Measurements from ENCODE around the gene ZNF771. TPM values are rescaled to one million over a fixed set of nuclear protein-coding genes. Genes with fewer than 3 reads are reported as not detected.

The ZNF771 gene
- total RNA-seq, 1 experiment from 2014 or later: 7.2 TPM

- DNase-seq (ENCODE audit: low read depth, low spot score): no peak
- in situ Hi-C loops (cut with HindIII; ENCODE audit: low pct_unique_long_range_greater_than_20kb, low sequenced_read_pairs): no loop called here
These were observed 35.2 kb upstream of the ZNF771 start for GRCh38 chr16:30372038-30372712.

GRCh38 chr16:30372725-30373124 is 34.7 kb upstream of the ZNF771 start:
- DNase-seq (ENCODE audit: low read depth, low spot score): no peak
- in situ Hi-C loops (cut with HindIII; ENCODE audit: low pct_unique_long_range_greater_than_20kb, low sequenced_read_pairs): no loop called here

- no peak for DNase-seq (ENCODE audit: low read depth, low spot score)
- in situ Hi-C loops (cut with HindIII; ENCODE audit: low pct_unique_long_range_greater_than_20kb, low sequenced_read_pairs): no loop called here
These were observed 32.9 kb upstream of the ZNF771 start, which contains the start of gene MYL11 for GRCh38 chr16:30374538-30374937. Gene MYL11 (plus strand): TSS chr16:30374802. CDS start chr16:30374858, 56 bp downstream.

- in situ Hi-C loops (cut with HindIII; ENCODE audit: low pct_unique_long_range_greater_than_20kb, low sequenced_read_pairs): no loop called here
- DNase-seq (ENCODE audit: low read depth, low spot score): no peak
These were observed 31.5 kb upstream of the ZNF771 start for GRCh38 chr16:30375864-30376263.

- in situ Hi-C loops (cut with HindIII; ENCODE audit: low pct_unique_long_range_greater_than_20kb, low sequenced_read_pairs): no loop called here
- DNase-seq (ENCODE audit: low read depth, low spot score): no peak
These were observed 30.9 kb upstream of the ZNF771 start for GRCh38 chr16:30376461-30376902.

GRCh38 chr16:30377050-30377811 is 30.2 kb upstream of the ZNF771 start:
- in situ Hi-C loops (cut with HindIII; ENCODE audit: low pct_unique_long_range_greater_than_20kb, low sequenced_read_pairs): no loop called here

GRCh38 chr16:30377812-30378235 is 29.6 kb upstream of the ZNF771 start:
- peak; percentile 80 for DNase-seq (ENCODE audit: low read depth, low spot score)
- in situ Hi-C loops (cut with HindIII; ENCODE audit: low pct_unique_long_range_greater_than_20kb, low sequenced_read_pairs): no loop called here

More at GRCh38 chr16:30377050-30377811, 30.2 kb upstream of the ZNF771 start:
- no peak for DNase-seq (ENCODE audit: low read depth, low spot score)

GRCh38 chr16:30378236-30379157 is 28.9 kb upstream of the ZNF771 start:
- peak; percentile 95 for DNase-seq (ENCODE audit: low read depth, low spot score)

GRCh38 chr16:30379158-30379783 is 28.1 kb upstream of the ZNF771 start:
- in situ Hi-C loops (cut with HindIII; ENCODE audit: low pct_unique_long_range_greater_than_20kb, low sequenced_read_pairs): no loop called here
- DNase-seq (ENCODE audit: low read depth, low spot score): no peak

More at GRCh38 chr16:30378236-30379157, 28.9 kb upstream of the ZNF771 start:
- in situ Hi-C loops (cut with HindIII; ENCODE audit: low pct_unique_long_range_greater_than_20kb, low sequenced_read_pairs): no loop called here

GRCh38 chr16:30380072-30380802 is 27.2 kb upstream of the ZNF771 start:
- in situ Hi-C loops (cut with HindIII; ENCODE audit: low pct_unique_long_range_greater_than_20kb, low sequenced_read_pairs): no loop called here
- DNase-seq (ENCODE audit: low read depth, low spot score): no peak

- no peak for DNase-seq (ENCODE audit: low read depth, low spot score)
- in situ Hi-C loops (cut with HindIII; ENCODE audit: low pct_unique_long_range_greater_than_20kb, low sequenced_read_pairs): no loop called here
These were observed 26.6 kb upstream of the ZNF771 start for GRCh38 chr16:30380803-30381208.

- in situ Hi-C loops (cut with HindIII; ENCODE audit: low pct_unique_long_range_greater_than_20kb, low sequenced_read_pairs): no loop called here
These were observed 25.9 kb upstream of the ZNF771 start for GRCh38 chr16:30381291-30382041.

GRCh38 chr16:30382111-30382881 is 25.1 kb upstream of the ZNF771 start, which contains the start of gene SEPTIN1:
Gene SEPTIN1 (minus strand): TSS chr16:30382561. CDS start chr16:30382542, 19 bp downstream.
- in situ Hi-C loops (cut with HindIII; ENCODE audit: low pct_unique_long_range_greater_than_20kb, low sequenced_read_pairs): no loop called here
- DNase-seq (ENCODE audit: low read depth, low spot score): no peak

More at GRCh38 chr16:30381291-30382041, 25.9 kb upstream of the ZNF771 start:
- DNase-seq (ENCODE audit: low read depth, low spot score): no peak

- DNase-seq (ENCODE audit: low read depth, low spot score): no peak
- in situ Hi-C loops (cut with HindIII; ENCODE audit: low pct_unique_long_range_greater_than_20kb, low sequenced_read_pairs): no loop called here
These were observed 23.9 kb upstream of the ZNF771 start for GRCh38 chr16:30383521-30383920.

- in situ Hi-C loops (cut with HindIII; ENCODE audit: low pct_unique_long_range_greater_than_20kb, low sequenced_read_pairs): no loop called here
- no peak for DNase-seq (ENCODE audit: low read depth, low spot score)
These were observed 12.7 kb upstream of the ZNF771 start for GRCh38 chr16:30394592-30395154.

All from SK-MEL-5 (cell line).